Glutamatergic neuron (in vitro differentiated cells): ENCODE measurements around the gene PADI2. TPM values are rescaled to one million over a fixed set of nuclear protein-coding genes. Genes with fewer than 3 reads are reported as not detected.

Experiments
- DNase-seq: peaks from one replicate; pipeline ENCODE4 v3.0.0; 2022
- H3K27ac Mint-ChIP-seq: one replicate; pipeline ENCODE4 v1.8.0; 2020; ENCODE audit warnings: mild to moderate bottlenecking, mixed read lengths, inconsistent platforms; ENCODE audit not compliant: unreplicated experiment
- H3K27me3 Mint-ChIP-seq: one replicate; pipeline ENCODE4 v1.8.0; 2020; ENCODE audit warnings: mild to moderate bottlenecking, moderate library complexity, mixed read lengths, inconsistent platforms; ENCODE audit not compliant: unreplicated experiment
- H3K36me3 Mint-ChIP-seq: one replicate; pipeline ENCODE4 v1.8.0; 2020; ENCODE audit warnings: mild to moderate bottlenecking, mixed read lengths, inconsistent platforms; ENCODE audit not compliant: unreplicated experiment
- H3K4me1 Mint-ChIP-seq: one replicate; pipeline ENCODE4 v1.8.0; 2020; ENCODE audit warnings: mild to moderate bottlenecking, low read depth, mixed read lengths, inconsistent platforms; ENCODE audit not compliant: unreplicated experiment
- H3K4me3 Mint-ChIP-seq: one replicate; pipeline ENCODE4 v1.8.0; 2020; ENCODE audit warnings: mild to moderate bottlenecking, mixed read lengths, inconsistent platforms; ENCODE audit not compliant: unreplicated experiment
- H3K9me3 Mint-ChIP-seq: one replicate; pipeline ENCODE4 v1.8.0; 2020; ENCODE audit warnings: mild to moderate bottlenecking, moderate library complexity, mixed read lengths, inconsistent platforms; ENCODE audit not compliant: unreplicated experiment
- CTCF ChIP-seq: fragments of 200-600 bp; sonication (generic); IDR thresholded peaks from one replicate; pipeline ENCODE4 v1.5.0; 2021; ENCODE audit not compliant: partially characterized antibody, unreplicated experiment
- total RNA-seq: library from RNA; stranded (reverse); fragmentation: NEBNext Ultra II Directional; extraction: Animal tissue kit (Norgen Biotek cat#: 25700); gene quantifications from one replicate; pipeline ENCODE4 v1.2.1, GENCODE V29; 2021; ENCODE audit not compliant: unreplicated experiment

PADI2 gene
- total RNA-seq, 1 donor from 2014 or later, result 0.74 TPM

GRCh38 chr1:17161926-17162800 is 42.9 kb upstream of the PADI2 start:
- no peak for DNase-seq
- Mint-ChIP-seq H3K36me3 (peaks cover 4% of the 10 kb centered on the region), H3K27me3 (peaks cover 8% of the 10 kb centered on the region), H3K4me1 (no peaks in the 10 kb centered on the region), H3K27ac (no peak overlapping the region), H3K9me3 (peaks cover 2% of the 10 kb centered on the region), H3K4me3 (no peak overlapping the region)
- TF ChIP-seq CTCF, result no peak

GRCh38 chr1:17161137-17161740 is 42.0 kb upstream of the PADI2 start:
- Mint-ChIP-seq H3K9me3 (peaks cover 3% of the 10 kb centered on the region), H3K4me1 (no peaks in the 10 kb centered on the region), H3K27ac (no peak overlapping the region), H3K27me3 (peaks cover 8% of the 10 kb centered on the region), H3K4me3 (no peak overlapping the region), H3K36me3 (peaks cover 4% of the 10 kb centered on the region)
- no peak for TF ChIP-seq CTCF
- no peak for DNase-seq

GRCh38 chr1:17158961-17159360 is 39.7 kb upstream of the PADI2 start:
- peaks cover 2% of the 10 kb centered on the region for H3K27me3 Mint-ChIP-seq
- no peaks in the 10 kb centered on the region for H3K4me1 Mint-ChIP-seq
- no peak overlapping the region for H3K4me3 Mint-ChIP-seq
- no peak for TF ChIP-seq CTCF
- peaks cover 8% of the 10 kb centered on the region for H3K36me3 Mint-ChIP-seq
- no peak overlapping the region for H3K27ac Mint-ChIP-seq
- DNase-seq, result no peak
- peaks cover 3% of the 10 kb centered on the region for H3K9me3 Mint-ChIP-seq

- Mint-ChIP-seq H3K4me1 (no peaks in the 10 kb centered on the region), H3K9me3 (peaks cover 7% of the 10 kb centered on the region), H3K4me3 (no peak overlapping the region), H3K27ac (no peak overlapping the region), H3K36me3 (peaks cover 17% of the 10 kb centered on the region), H3K27me3 (peaks cover 2% of the 10 kb centered on the region)
- TF ChIP-seq CTCF, result no peak
- DNase-seq, result no peak
Measured at GRCh38 chr1:17156108-17156507, 36.9 kb upstream of the PADI2 start.
